Stimulated activated CD8-positive, alpha-beta memory T cell treated with anti-CD3 and anti-CD28 coated beads, Interleukin-12 subunit alpha, Interleukin-12 subunit beta, amount 100 ng/mL, for 1 hour (primary cell): ENCODE measurements around the gene ZNF608.

ENCODE experiments used
- DNase-seq: peaks from one replicate; pipeline ENCODE4 v3.0.0-alpha.2; 2020; ENCODE audit warnings: low read depth

ZNF608 gene

GRCh38 chr5:124719113-124719967 lies 27.1 kb downstream of the ZNF608 start:
- no peak for DNase-seq

GRCh38 chr5:124718380-124718789 lies 28.1 kb downstream of the ZNF608 start:
- DNase-seq: no peak

- DNase-seq: no peak
Observed at GRCh38 chr5:124716169-124716568, 30.3 kb downstream of the ZNF608 start.

- DNase-seq: no peak
Observed at GRCh38 chr5:124714910-124715309, 31.5 kb downstream of the ZNF608 start.

GRCh38 chr5:124713595-124713994 lies 32.8 kb downstream of the ZNF608 start:
- no peak for DNase-seq

GRCh38 chr5:124712731-124713305 lies 33.6 kb downstream of the ZNF608 start:
- no peak for DNase-seq

- no peak for DNase-seq
Observed at GRCh38 chr5:124708086-124708485, 38.4 kb downstream of the ZNF608 start.

GRCh38 chr5:124707520-124707919 lies 38.9 kb downstream of the ZNF608 start:
- no peak for DNase-seq

GRCh38 chr5:124706729-124707361 lies 39.6 kb downstream of the ZNF608 start:
- DNase-seq: no peak

- no peak for DNase-seq
Observed at GRCh38 chr5:124706051-124706450, 40.4 kb downstream of the ZNF608 start.

GRCh38 chr5:124705577-124705976 lies 40.9 kb downstream of the ZNF608 start:
- no peak for DNase-seq

GRCh38 chr5:124704594-124705284 lies 41.7 kb downstream of the ZNF608 start:
- DNase-seq: no peak

- DNase-seq: no peak
Observed at GRCh38 chr5:124703995-124704394, 42.4 kb downstream of the ZNF608 start.

- no peak for DNase-seq
Observed at GRCh38 chr5:124702525-124702924, 43.9 kb downstream of the ZNF608 start.

GRCh38 chr5:124701873-124702425 lies 44.5 kb downstream of the ZNF608 start:
- DNase-seq: no peak

- DNase-seq: no peak
Observed at GRCh38 chr5:124701016-124701415, 45.4 kb downstream of the ZNF608 start.

- DNase-seq: no peak
Observed at GRCh38 chr5:124700333-124700732, 46.1 kb downstream of the ZNF608 start.

GRCh38 chr5:124698770-124699169 lies 47.7 kb downstream of the ZNF608 start:
- no peak for DNase-seq

GRCh38 chr5:124697933-124698591 lies 48.4 kb downstream of the ZNF608 start:
- no peak for DNase-seq

- DNase-seq: no peak
Observed at GRCh38 chr5:124697501-124697900, 48.9 kb downstream of the ZNF608 start.

GRCh38 chr5:124696898-124697297 lies 49.5 kb downstream of the ZNF608 start:
- no peak for DNase-seq
